Globus pallidus (tissue), 1 donor: ENCODE measurements around the gene LYRM1.
"Not testable (repeated sequence)": the region's sequence is repeated elsewhere in the genome, so short reads cannot be mapped to it uniquely, and the experiment has no call there.

Experiments used
- DNase-seq: peaks from one replicate; pipeline ENCODE4 v3.0.0-alpha.2; 2015; ENCODE audit warnings: low spot score

LYRM1 gene

DNA sequence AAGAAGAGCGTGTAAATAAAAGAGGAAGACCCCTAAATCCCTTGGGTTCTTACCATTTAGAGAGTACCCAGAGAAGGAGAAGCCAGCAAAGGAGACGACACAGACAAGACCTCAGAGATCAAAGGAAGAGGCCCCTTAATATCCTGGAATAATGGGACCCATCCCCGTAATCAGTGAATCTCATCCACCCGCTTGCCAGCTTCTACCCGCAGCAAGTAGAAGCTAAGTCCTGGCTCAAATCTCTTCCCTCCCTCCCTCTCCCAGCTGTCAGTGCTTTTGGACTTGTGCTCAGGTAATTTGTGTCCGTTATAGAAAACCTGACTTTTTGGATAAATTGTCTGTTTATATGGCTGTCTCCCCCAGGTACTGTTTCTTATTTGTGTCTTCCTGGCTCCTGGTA, 1.9 kb downstream of the LYRM1 start:
- no peak for DNase-seq

DNA sequence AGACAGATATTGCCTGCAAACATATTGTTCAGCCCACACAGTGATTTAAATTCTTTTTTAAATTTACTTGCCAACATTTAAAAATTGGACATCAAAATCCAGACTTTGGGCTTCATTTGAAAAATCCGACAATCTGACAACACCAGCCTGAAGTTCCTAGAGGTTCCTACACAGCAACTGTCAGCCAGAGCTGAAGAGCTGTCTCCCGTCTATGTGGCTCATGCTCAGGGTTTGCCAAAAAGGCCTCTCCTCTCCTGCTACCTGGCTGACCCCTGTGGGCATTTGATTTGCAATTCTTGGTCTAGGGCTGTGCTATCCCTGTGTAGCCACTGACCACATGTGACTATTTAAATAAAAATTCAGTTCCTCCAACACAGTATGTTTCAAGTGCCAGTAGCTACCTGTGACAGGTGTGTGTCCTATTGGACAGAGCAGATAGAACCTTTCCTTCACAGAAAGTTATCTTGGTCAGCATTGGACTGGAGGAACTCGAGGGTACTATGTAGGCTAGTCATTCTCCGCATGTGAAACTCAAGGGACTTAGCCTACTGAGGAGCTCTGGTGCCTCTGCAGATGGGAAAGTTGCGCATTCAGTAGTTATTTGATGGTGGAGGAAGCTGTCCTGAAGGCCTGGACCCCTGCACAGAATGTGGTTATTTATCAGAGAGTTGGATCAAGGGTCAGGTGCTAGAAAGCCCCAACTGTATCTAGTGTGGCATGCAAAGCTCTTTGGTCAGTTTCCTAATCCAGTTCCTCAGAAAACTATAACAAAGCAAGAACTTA, 2.7 kb downstream of the LYRM1 start:
- no peak for DNase-seq

DNA sequence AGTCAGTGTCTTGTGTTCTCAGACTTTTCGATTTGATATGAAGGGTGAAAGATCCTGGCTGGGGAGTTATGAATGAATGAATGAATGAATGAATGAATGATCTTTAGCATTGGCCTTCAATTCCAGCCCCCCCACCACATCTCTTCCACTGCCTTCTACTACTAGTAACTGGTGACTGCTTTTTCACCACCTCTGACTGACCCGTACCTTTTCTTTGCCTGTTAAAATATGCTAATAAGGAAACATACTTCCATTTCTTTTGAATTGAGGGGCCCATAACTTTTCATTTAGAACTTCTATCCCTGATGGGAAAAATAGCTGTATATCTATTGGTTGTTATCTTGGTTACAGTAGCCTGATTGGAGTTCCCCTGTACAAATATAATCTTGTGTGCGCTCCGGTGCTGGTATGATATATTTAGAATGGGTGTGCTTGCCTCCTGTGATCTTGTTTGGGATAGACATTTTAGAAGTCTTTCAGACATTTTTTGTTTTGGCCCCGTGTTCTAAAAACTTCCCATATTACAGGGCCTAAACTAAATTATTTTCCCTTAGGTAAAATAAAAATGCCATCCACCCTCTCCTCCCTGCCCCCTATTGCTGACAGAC, 3.4 kb downstream of the LYRM1 start:
- DNase-seq = no peak

DNA sequence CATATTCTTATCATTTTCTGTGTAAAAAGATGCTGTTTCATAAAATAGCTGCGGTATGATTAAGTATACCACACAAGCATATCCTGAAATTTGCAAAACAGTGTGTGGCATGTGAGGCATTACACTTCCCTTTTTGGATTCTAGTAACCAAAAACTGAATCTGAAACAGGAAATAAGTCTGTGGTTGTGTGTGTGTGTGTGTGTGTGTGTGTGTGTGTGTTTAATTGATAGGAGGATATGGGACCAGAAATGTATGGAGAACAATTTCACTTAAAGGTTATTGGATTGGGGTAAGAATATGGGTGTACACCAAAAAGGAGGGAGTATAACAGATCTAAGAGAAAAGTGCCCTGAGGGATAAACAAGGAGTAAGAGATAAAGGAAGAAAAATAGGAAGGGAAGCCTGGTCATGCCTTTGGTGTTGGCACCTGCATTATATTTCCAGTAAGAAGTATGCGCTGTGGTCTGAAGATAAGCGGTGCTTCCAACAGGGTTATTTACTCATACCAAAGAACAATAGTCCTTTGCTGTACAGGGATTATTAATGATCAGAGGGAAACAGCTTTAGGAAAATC, 4.0 kb downstream of the LYRM1 start:
- DNase-seq = no peak

DNA sequence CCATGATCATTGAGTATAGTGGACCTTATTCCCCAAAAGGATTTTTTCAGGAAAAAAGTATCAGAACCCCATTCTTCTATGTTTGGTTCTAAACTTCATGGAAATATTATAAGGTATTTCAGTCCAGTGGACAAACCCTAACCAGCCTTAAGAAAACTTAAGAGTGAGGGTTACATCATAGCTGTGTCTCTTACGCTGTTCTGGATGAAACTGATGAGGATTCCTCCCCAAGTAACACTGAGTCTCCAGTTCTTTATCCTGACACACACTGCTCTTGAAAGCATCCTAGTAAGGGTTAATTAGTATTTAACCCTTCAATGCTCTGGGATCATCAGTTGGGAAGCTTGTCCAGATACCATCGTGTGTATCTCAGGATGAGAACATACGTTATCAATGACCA, 5.0 kb downstream of the LYRM1 start:
- no peak for DNase-seq

DNA sequence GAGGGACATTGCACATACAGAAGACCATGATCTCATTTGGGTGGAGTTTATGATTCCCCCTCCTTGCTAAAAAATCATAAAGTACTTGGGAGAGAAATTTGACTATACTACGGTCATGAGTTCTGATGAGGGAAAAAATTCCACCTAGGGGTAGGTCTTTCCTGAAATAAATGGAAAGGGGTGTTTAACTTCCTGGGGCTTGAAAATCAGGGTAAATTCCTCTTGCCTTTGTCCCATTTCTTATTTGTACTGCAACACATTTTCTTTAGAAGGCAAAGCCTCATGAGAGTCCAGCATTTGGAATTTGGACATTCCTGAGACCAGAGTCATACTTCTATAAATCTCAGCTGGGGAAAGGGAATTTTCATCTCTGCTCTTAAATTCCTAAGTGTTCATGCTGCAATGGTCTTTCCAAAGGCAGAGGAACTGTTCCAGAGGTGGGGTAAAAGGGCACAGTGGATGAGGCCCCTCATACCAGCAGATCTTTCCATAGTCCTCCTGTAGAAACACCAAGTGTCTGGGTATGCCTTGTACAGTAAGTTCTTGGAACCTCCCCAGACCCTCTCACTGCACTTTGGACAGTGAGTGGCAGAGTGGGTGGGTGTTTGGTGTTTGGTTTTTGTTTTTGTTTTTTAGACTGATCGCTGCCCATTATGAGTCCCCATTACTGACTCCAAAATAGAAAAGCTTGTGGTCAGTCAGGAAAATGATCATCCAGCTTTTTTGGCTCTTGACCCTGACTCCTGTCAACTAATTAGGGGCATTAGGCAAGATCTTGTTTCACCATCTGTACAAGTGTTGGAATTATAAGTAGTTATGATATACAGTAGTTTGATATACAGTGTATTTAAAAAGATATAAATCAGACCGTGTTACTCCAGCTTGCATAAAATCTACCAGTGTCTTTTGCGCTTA, 6.0 kb downstream of the LYRM1 start:
- no peak for DNase-seq

DNA sequence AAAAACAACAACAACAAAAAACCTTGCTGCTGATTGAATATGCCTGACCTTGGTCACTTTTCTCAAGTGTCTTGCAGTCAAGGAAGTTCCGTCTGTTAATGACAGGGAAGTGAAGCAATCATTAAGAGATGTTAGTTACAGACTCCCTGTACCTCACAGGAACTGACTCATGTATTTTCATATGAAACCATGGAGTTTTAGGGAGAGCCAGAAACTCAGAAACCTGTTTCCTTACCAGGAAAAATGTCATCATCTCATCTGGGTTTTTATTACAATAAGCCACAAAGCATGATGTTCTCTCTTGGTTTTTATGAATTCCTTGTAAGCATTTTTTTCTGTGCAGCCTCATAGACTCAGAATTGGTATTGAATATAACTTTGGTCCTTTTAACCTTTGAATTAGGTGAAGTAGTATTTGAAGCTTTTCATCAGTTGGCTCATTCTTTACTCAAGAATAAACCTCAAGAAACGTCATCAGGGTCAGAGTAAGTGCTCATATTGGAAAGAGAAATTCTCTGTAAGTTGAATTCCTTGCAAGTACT, 10.3 kb downstream of the LYRM1 start:
- no peak for DNase-seq

DNA sequence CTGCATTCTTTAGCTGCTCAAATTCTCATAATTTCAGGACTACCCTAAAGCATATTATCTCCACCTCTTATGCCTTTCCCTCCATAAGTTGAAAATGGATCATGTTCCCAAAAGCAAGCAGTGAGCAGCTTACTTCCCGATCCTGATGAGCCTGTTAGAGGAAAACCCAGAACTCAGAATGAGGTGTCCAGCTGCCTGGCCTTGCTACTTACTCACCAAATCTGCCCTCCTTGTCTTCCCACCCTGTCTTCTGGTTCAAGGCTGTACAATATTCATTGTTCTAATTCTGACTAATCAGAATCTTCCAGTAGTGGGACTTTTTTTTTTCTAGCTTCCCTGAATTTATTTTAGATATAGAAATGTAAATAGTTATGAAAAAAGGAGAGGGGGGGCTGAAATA, 10.8 kb downstream of the LYRM1 start:
- DNase-seq = no peak

DNA sequence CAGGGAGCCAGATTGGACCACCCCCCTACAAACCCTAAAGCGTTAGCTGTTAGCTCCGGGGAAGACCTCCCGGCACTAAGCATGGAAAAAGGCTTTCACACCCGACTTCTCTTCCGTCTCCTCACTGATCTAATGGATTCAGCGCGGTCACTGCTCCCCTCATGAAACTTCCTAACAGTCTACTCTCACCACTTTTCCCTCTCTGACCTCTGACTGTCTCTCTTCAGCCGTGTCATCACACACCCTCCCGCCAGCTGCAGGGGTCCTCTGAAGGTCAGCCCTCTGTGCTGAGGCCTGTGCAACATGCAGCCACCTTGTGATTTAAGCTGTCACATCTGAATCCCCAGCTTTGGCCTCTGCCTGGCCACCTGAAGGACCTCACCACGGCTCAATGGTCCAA, 15.7 kb downstream of the LYRM1 start:
- no peak for DNase-seq

DNA sequence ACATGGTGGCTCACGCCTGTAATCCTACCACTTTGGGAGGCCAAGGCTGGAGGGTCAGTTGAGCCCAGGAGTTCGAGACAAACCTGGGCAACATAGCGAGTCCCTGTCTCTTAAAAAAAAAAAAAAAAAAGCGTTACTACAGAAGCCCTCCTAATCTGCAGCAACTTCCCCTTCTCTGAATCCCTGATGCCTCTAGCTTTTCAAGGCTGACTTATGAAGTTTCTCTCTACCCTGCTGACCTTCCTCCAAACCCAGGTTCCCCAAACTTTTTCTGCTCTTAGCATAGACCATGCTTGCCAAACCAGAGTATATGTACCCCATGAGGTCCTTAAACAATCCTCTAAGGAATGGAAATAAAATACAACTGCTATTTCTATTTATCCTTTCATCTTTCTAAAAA, 16.4 kb downstream of the LYRM1 start:
- DNase-seq = no peak

DNA sequence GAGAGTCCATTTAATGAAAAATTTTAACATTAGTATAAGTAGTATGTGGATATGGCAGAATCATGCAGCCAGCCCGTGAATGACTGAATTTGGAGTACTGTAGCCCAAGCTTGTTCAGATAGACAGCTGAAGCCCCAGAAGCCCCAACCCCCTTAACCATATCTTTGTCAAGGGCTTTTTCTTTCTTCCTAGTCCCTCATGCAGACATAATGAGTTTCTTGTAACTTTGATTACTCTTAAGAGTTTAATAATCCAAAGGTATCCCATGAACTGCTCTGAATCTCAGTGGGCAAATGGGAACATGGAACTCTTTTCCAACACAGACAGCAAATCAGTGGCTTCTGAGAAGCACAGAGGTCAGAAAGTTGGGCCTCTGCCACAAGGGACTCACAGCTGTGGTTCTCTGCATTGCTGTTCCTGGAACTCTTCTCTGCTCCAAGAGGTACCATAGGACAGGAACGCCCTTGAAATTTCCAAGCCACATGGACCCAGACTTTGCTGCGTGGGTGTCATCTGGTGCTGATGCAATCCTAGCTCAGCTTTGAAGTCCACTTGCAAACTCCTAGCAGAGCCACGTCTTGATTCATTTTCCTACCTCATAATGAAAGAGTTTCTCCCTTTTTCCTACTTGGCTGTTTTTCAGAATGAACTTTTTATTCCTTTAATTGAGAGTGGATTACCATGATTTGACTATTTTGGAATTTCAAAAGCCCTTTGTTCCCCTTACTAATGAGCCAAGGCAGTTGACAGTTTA, 18.1 kb downstream of the LYRM1 start:
- no peak for DNase-seq

DNA sequence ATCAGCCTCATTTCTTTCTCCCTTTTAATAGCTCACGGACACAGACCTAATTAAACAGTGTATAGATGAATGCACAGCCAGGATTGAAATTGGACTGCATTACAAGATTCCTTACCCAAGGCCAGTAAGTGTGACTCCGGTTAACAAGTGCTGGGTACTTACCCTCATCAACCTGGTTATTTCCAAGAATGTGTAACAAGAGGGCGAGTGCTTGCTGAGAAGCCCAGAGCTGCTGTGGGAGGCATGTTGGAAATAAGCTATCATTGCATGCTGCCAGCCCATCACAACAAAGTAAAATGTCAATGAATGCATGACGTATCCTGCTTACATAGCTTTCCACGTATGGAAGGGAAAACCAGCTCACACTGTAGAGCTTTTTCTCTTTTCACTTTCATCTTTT, 19.5 kb downstream of the LYRM1 start:
- no peak for DNase-seq

DNA sequence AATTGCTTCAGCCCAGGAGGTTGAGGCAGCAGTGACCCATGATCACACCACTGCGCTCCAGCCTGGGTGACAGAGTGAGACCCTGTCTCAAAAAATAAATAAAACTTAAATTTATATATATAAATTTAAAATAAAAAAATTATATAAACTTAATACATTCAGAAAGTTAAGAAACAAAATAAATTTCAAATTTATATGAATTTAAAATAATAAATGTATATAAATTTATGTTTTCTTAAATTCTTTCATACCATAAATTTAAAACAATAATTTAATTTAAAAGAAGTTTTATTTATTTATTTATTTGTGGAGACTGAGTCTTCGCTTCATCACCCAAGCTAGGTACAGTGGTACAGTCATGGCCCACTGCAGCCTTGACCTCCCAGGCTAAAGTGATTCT, 20.2 kb downstream of the LYRM1 start:
- no peak for DNase-seq

DNA sequence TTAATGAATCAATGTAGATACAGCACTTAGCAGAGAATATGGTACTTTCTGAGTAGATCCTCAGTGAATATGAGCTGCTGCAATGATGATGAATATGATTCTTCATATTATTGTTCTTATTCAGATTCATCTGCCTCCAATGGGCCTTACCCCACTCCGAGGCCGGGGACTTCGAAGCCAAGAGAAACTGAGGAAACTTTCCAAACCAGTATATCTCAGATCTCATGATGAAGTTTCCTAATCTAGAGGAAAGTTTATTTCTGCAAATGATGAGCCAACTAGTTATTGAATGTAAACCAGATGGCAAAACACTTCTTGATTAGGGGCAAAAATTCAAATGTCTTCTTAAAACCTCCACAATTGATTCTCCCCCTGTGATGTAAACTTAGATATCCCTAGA, 23.3 kb downstream of the LYRM1 start:
- no peak for DNase-seq

DNA sequence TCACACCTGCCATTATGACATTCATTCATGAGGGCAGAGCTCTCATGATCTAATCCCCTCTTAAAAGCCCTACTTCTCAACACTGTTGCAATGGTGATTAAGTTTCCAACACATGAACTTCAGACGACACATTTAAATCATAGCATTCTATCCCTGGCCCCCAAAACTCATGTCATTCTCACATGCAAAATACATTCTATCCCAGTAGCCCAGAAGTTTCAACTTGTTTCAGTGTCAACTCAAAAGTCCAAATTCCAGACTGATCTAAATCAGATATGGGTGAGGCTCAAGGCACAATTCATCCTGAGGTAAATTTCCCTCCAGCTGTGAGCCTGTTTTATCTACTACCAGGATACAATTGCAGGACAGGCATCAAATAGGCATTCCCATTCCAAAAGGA, 25.2 kb downstream of the LYRM1 start:
- no peak for DNase-seq

DNA sequence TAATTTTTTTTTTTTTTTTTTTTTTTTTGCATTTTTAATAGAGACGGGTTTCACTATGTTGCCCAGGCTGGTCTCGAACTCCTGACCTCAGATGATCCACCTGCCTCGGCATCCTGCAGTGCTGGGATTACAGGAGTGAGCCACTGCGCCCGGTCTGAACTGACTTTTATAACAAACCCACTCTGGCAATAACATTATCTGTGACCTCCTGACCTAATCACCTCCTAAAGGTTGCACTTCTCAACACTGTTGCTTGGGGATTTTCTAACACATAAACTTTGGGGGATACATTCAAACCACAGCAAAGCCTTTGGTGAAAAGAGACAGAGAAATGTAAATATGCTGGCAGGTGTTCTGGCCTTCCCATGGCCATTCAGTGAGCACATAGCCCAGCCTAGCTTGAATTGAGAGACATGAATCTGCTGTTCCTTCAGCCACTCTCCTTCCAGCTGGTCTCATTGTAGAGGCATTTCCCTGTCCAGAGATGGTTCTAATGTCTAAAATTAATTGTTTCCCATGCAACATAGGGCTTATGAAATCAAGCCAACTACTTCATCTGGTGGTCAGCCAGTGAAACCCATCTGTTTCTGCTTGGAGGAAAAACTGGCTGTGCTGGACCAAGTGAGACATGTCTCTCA, 28.3 kb downstream of the LYRM1 start:
- DNase-seq = no peak

DNA sequence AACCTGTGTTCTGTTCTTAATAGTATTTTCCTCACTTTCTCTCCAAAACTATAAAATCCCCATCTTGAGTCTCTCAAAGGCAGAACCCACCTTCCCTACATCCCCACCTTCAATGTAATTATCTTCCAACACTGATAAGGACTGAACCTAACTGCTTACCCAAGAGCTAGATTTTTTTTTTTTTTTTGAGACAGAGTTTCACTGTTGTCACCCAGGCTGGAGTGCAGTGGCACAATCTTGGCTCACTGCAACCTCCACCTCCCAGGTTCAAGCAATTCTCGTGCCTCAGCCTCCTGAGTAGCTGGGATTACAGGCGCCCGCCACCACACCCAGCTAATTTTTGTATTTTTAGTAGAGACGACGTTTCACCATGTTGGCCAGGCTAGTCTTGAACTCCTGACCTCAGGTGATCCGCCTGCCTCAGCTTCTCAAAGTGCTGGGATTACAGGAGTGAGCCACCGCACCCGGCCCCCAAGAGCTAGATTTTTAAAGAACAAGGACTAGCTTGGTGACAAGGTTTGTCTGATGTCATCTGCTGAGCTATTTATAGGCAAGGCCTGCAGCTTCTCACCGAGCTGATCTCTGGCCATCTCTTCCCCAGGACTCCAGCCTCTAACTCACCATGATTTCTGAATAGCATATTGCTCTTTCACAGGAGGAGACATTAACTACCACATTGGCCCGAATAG, 29.2 kb downstream of the LYRM1 start:
- not testable (repeated sequence) for DNase-seq

DNA sequence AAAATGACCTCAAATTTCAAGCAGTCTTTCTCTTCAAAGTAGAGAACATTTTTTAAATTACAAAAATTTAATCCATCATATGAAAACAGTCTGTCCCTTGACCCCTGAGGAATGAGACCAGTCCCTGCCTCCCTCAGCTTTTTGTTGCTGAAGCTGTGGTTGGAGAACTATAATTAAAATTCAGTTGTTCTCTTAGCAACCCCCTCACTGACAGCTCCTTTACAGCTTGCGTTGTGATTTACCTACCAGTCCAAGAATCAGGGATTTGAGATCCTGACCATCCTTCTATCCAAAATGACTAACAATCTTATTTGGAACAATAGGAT, 29.8 kb downstream of the LYRM1 start:
- no peak for DNase-seq

DNA sequence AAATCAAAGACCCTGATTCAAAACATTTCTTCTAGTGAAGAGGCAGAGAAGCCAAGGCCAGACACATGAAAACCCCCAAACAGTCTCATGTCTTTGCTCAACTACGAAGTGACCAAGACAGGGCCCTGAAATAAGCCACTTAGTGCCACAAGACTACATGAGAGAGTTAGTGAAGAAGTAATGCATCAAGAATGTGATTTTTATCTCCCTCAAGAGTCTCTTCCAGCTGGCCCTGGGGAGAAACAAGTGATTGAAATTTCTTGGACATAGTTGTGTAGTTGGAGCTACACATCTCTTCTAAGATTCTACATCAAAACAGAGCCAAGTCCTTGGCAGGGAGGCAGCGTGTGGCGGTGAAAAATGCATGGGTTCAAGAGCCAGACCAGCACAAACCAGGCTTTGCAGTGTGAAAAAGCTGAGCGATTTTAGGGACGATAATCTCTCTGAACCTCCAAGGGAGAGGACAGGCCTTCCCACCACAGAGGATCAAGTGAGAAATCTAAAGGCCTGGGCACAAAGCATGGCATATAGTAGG, 30.6 kb downstream of the LYRM1 start:
- no peak for DNase-seq

DNA sequence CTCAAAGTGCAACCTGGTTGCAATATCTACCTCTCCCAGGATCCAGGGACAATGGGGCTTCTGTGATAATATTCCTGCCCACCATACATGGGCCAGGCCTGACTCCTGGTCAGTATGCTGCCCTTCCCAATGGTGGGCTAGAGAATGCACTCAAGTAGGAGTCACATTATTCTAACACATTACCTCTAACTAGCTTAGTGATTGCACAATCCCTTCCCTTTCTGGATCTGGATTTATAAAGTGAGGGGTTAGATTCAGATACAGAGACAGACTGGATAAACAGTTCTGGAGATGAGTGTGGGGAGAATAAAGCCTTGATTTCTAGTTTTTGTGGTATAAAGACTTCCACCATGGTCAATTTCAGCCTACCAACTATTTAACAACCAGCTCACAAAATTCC, 33.0 kb downstream of the LYRM1 start:
- DNase-seq = no peak
